SW 1271 (cell line): ENCODE data around the gene ADAM10.

ENCODE experiments used
- DNase-seq, 2 experiments: peaks; one replicate each; lab custom pipeline; 2025; lab: John Stamatoyannopoulos, UW

ADAM10 gene

GRCh38 chr15:58715266-58715917 is 34.1 kb downstream of the ADAM10 start:
- DNase-seq: no peak

GRCh38 chr15:58710701-58711100 is 38.8 kb downstream of the ADAM10 start:
- no peak for DNase-seq

DNA sequence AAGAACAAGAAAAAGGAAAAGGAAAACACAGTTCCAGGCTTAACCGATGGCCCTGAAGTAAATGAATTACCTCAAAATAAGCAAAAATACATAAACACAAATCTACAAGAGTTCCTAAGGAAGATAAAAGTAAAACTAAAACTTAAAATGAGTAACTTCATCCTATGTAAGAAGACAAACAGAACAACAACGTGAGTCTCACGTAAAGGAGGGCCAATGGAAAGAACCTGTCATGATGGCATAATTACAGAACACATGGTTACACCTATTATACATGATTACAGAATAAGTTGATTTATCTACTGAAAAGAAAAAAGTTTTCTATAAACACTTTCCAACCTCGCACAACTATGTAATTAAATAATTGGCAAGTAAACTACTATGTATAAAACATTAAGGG is 42.1 kb downstream of the ADAM10 start:
- no peak for DNase-seq

- DNase-seq: no peak
Measured at GRCh38 chr15:58705105-58705504, 44.4 kb downstream of the ADAM10 start.

DNA sequence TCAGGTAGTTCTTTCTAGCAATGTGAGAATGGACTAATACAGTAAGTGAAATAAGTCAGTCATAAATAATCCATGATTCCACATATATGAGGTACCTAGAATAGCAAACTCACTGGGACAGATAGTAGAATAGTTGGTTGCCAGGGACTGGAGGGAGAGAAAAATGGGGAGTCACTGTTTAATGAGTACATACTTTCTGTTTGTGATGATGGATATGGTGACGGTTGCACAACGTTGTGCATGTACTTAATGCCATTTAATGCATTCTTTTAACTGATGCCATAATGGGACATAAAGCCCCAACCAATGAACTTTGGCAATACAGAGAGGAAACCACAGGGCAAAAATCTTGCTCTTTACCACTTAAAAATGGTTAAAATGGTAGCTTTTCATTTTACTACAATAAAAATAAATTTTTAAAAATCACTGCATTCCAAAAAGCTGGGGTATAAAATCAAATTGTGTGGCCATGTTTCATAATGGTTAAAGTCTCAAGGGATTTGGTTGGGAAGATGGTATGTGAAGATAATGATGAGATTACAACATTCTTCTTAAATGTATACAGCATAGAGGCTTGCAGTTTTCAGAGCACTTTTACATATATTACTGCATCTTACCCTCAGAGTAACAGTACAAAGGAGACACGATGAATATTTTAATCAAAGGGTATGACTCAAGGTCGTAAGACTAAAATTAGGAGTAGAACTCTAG is 45.2 kb downstream of the ADAM10 start:
- DNase-seq: no peak

DNA sequence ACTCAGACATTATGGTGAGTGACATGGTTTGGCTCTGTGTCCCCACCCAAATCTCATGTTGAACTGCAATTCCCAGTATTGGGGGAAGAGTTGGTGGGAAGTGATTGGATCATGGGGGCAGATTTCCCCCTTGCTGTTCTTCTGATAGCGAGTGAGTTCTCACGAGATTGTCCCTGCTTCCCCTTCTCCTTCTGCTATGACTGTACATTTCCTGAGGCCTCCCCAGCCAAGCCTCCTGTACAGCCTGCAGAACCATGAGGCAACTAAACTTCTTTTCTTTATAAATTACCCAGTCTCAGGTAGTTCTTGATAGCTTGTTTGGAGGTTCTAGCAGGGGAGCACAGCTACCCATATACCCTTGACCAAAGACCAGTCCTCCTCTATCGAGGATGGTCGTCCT is 45.9 kb downstream of the ADAM10 start:
- DNase-seq: no peak

DNA sequence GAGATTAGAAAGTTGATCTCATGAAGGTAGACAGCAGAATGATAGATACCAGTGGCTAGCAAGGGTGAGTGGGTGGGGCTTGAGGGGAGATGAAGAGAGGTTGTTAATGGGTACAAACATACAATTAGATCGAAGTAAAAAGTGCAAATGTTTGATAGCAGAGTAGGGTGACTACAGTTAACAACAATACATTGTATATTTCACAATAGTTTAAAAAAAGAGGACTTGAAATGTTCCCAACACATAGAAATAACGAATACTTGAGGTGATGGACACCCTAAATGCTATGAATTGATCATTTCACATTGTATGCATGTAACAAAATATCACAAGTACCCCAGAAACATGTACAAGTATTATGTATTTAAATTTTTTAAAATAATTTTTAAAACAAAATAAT is 47.3 kb downstream of the ADAM10 start:
- DNase-seq: no peak

DNA sequence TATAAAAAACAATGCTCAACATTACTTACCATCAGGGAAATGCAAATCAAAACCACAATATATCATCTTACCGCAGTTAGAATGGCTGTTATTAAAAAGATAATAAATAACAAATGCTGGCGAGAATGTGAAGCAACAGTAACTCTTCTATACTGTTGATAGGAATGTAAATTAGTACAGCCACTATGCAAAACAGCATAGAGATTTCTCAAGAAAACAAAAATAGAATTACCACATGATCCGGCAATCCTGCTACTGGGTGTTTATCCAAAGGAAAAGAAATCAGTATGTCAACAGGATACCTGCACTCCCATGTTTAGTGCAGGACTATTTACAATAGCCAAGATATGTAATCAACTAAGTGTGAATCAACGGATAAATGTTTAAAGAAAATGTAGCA is 48.1 kb downstream of the ADAM10 start:
- no peak for DNase-seq

DNA sequence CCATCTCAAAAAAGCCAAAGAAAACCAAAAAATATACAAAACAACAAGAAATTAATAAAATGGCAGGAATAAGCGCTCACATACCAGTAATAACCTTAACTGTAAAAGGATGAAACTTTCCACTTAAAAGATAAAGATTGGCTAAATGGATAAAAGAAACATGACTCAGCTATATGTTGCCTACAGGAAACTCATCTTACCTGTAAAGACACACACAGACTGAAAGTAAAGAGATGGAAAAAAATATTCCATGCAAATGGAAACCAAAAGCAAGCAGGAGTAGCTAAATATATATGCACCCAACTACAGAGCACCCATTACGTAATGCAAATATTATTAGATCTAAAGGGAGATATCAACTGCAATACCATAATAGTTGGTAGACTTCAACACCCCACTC is 49.7 kb downstream of the ADAM10 start:
- DNase-seq: no peak

DNA sequence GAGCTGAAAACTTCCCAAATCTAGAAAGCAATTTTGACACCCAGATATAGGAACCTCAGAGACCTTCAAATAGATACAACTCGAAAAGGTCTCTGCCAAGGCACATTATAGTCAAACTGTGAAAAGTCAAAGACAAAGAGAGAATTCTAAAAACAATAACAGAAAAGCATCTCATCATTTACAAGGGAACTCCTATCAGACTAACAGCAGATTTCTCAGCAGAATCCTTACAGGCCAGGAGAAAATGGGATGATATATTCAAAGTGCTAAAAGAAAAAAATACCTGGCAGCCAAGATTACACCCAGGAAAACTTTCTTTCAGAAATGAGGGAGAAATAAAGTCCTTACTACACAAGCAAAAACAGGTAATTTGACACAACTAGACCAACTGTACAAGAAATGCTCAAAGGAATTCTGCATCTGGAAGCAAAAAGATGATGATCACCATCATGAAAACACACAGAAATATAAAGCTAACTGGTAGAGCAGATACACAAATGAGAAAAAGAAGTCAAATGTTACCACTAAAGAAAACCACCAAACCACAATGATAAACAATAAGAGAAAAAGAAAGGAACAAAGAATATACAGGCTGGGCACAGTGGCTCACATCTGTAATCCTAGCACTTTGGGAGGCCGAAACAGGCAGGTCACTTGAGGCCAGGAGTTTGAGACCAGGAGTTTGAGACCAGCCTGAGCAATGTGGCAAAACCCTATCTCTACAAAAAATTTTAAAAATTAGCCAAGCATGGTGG is 50.4 kb downstream of the ADAM10 start:
- no peak for DNase-seq

GRCh38 chr15:58697220-58697619 is 52.3 kb downstream of the ADAM10 start:
- DNase-seq: no peak

GRCh38 chr15:58696738-58697137 is 52.8 kb downstream of the ADAM10 start:
- no peak for DNase-seq

- DNase-seq: no peak
Measured at GRCh38 chr15:58694641-58695398, 54.7 kb downstream of the ADAM10 start.

DNA sequence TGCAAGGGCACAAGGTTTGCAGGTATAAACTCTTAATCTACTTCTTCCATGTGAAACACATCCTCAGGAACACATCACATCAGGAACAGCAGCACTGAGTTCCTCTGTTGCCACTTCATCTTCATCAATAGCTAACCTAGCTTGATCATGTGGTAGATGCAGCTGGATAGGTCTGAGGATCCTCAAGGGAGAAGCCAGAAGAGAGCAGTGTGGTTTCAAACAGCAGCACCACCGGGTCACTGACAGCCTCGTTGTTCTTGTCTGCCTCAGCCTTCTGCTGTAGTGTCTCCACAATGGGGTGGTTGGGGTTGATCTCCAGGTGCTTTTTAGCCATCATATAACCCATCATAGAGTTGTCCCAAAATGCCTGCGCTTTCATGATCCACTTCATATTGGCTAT is 58.8 kb downstream of the ADAM10 start:
- DNase-seq: no peak

DNA sequence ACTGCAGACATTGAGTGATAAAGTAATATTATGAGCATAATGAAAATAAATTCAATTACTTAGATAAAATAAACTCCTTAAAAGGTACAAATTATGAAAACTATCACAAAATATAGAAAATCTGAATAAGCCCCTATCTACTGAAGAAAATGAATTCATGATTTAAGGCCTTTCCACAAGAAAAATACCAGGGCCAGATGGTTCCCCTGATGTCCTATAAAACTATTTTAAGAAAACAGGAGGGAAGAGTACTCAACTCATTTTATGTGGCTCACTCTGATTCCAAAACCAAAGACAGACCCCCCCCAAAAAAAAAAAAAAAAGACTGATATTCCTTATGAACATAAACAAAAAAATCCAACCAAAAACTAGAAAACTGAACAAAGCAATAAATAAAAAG is 59.9 kb downstream of the ADAM10 start:
- DNase-seq: no peak

DNA sequence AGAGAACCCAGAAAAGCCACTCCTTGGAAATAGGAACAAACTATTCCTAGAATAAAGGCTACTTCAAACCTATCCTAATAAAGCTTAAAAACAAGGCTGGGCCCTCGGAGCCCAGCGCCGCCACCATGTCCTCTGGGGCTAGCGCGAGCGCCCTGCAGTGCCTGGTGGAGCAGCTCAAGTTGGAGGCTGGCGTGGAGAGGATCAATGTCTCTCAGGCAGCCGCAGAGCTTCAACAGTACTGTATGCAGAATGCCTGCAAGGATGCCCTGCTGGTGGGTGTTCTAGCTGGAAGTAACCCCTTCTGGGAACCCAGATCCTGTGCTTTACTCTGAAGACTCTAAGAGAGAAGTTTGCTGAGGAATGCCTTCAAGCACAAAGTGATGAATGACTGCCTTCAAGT is 63.2 kb downstream of the ADAM10 start:
- DNase-seq: no peak

DNA sequence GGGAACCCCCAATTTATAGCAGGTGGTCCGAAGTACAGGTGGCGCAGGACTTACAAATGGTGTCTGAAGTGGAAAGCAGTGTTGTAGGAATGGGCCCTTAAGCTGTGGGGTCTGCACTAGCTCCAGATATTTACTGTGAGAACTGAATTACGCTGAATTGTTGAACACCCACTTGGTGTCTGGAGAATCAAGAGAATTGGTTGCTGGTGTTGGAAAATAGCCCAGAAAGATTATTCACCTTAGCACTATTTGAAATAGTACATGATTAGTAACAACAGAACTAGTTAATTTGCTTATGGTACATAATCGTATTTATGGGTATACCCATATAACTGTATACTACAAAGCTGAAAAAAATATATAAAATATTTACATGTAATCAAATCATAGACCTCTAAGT is 64.8 kb downstream of the ADAM10 start:
- no peak for DNase-seq

DNA sequence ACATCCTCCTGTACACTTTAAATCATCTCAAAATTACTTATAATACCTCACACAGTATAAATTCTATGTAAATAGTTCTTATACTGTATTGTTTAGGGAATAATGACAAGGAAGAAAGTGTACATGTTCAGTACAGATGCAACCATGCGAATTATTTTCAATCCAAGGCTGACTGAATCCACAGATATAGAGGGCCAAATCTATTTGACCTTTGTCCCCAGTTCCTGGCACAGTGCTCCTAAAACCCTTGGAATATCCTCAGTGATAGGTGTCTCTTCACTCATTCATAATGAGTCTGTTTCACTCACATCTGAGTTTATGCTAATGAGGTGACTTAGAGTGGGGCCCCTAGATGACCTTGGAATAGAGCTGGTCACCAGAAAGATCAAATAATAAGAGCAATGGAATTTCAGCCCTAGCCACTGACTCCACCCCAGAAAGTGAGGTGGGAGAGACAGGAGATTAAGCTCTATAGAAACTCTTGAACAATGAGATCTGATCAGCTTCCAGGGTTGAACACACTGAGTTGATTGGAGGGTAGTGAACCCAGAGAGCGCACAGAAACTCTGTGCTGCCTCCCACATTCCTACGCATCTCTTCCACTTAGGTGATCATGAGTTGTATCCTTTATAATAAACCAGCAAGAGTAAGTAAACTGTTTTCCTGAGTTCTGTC is 65.3 kb downstream of the ADAM10 start:
- no peak for DNase-seq

- no peak for DNase-seq
Measured at GRCh38 chr15:58682234-58682633, 67.3 kb downstream of the ADAM10 start.

DNA sequence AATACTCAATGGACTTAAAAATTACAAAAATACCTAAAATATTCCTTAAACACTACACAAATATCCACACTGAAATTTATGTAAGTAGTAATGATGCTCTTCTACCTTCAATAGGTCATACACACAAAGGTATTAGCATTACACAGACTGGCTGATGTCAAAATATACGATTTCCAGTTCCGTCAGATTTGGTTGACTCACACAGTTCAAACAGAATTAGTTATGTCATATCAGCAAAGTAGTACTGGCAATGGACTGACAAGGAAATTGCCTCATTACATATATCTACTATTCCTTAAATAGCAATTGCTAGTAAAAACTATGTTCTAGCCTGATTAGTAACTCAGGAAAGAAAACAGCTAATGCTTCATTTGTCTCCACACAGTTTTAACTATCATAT is 70.8 kb downstream of the ADAM10 start:
- no peak for DNase-seq

GRCh38 chr15:58677426-58677825 is 72.1 kb downstream of the ADAM10 start:
- no peak for DNase-seq

- no peak for DNase-seq
Measured at GRCh38 chr15:58676766-58677165, 72.7 kb downstream of the ADAM10 start.
